GM19468 (cell line): ENCODE measurements around the gene RGP1.

Experiments used
- ATAC-seq: cut with Tn5 transposase; IDR thresholded peaks from one replicate; pipeline ENCODE4 v1.9.1; 2021; ENCODE audit warnings: mild to moderate bottlenecking, moderate library complexity, moderate number of reproducible peaks; ENCODE audit not compliant: unreplicated experiment; ENCODE audit errors: extremely low read depth

RGP1 gene

DNA sequence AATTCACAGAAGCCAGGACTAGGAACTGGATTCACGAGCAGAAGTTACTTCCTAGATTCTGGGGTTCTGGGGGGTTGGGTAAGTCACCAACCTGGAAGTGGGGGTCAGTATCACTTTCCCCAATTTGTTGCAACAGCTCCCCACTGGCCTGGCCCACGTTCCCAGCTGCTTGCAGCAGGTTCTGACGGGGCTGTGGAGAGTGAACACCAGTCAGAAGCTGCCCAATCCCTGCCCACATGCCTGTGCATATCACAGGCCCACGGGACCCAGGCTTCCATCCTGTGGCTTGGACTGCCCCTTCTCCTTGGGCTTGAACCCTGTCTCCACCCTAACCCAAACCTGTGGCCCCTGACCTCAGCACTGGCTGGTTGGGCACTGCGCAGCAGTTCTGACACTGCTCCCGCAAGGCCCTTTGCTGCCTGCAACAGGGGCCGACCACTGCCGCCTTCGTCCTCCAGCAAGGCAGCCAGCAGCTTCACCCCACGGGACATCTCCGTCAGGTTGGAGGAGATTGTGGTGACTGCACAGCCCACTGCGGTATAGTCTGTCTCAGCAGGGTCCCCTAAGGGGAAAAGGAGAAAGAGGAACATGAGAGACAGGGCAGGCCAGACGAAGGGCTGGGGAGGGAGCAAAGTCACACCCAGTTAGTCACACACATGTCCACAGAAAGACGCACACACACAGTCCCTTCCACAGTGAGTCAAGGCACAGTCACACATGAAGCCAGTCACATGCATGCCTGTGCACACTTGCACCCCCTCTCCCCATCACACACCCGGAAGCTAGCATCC, 30.2 kb upstream of the RGP1 start:
- ATAC-seq: no peak

DNA sequence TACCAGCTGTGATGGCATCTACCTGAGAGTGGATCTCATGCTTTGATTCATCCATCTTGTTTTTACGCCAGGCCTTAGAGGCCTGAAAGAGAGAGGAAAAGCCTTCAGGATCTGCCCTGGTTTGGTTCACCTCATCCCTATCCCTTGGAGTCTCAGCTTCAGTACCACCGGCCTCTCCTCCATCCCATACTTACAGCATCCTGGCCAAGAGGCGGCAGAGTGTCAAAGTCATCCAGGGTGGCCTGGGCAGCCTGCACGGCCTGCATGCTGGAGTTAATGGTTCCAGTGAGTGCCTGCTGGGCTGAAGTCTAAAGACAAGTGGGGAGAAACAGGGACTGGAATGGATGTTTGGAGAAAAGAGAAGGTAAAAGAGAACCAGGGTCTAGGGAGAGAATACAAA, 29.5 kb upstream of the RGP1 start:
- ATAC-seq: no peak

DNA sequence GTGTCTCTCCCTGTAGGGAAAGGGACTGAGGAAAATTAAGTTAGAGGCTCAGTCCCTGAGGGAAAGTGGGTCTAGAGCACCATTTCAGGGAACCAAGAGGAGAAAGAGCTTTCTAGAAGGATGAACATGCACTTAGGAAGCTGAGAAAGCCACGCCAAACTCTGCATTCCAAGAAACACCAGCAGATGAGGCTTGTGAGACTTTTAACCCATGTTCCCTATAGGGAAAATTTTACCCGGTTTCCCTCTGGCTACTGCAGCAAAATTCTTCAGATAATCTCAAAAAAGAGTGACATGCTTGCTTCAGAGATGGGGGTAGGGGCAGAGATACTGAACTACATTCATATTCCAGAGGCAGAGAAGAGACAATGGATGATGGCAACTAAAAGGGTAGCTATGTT, 25.7 kb upstream of the RGP1 start:
- ATAC-seq: no peak

DNA sequence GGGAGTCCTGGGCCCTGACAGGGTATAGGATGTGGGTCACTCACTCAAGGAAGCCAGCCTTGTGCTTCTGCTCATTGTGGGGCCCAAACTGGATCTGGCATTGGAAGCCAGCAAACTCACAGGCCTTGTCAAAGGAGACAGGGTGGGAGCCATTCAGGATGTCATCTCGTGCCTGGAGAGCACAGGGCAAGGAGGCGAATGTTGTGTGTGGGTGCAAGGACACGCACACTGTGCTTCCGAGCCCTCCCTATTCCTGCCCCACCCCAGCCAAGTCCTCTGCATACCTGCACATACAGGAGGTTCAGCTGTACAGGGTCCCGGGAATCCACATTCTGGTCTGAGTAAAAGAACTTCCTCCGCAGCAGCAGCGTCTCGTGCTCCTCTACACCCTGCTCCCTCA, 25.2 kb upstream of the RGP1 start:
- ATAC-seq: no peak

DNA sequence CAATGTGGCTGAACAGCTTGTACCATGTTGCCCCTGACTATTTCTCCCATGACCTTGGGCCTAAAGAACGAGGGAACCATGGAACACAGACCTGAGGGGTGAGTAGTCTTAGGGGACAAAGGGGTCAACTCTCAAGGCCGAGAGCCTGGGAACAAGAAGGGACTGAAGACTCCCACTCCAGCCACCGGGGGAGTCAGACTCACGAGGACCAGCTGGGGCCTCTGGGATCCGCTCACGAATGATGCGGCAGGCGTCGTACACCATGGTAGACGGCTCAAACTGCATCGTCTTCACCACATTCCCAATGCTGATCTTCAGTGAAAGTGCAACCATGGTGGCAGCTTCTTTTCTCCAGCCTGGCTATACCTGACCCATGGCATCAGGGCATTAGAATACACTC, 23.7 kb upstream of the RGP1 start:
- ATAC-seq: no peak

DNA sequence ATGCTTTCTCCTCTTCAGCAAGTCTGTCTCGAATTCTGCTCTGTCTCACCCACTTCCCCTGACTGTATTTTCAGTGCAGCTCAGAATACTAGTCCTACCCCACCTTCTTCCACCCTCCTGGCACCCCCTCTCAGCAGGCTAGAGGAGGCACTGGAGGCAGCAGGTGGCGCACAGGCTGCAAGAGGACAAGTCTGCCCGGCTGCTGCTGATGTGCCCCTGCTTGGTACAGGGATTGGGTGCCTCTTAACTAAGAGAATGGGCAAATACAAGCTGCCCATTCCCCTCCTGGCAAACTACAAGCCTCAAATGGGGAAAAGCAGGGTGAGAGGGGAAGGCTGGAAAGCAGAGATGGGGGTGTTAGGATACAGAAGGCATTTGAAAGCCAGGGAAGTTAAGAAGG, 22.2 kb upstream of the RGP1 start:
- no peak for ATAC-seq

DNA sequence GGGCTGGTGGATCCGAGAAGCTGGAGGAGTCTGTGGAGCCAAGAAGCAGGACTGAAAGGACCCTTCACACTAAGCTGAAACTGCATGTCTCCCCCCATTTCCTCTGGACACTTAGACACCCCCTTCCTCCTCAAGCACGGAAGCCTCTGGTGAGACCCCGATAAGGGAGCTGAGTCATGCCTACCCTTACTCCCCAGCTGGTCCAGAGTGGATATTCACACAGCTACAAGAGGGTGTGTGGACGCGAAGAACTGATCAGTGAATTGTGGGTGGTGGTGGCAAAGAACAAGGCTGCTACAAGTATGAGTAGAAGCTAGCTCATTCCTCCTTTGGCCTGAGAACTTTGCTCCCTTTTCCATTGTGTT, 21.4 kb upstream of the RGP1 start:
- no peak for ATAC-seq

DNA sequence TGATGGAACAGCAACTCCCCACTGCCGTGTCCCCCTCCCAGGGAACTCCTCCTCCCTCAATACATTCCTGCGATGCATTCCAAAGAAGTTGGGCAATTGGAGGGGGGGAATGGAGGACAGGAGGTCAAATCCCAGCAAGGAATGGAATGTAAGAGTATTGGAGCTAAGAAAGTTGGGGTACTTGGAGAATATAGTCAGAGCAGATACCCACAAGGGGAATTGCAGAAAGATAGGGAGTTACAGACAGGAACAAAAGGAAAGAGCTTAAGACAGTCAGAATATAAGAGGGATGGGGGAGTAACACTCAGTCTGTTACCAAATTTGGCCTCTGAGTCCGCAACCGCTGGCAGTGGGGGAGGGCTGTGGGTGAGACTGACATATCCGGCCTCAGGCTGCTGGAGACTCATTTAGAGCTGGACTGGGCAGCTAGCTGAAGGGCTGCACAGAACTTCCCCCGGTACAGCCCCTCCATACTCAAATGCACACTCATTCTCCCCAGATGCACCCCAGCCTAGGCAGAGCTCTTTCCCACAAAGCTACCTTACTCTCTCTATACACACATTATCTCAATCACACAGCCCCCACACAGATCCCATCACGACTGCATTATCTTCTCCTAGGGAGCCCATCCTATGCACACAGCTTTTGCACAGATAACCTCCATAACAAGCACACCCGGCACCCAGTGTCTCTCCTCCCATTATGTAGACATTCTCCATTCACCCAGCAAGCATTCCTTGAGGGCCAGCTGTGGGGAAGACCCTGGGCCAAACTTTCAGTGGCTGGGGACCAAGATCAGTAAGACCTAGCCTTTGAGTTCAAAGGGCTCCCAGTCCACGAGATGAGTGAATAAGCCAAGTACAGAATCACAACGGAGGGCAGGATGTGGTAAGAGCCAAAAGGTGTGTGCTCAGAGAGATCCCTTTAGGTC, 20.8 kb upstream of the RGP1 start:
- ATAC-seq: no peak

DNA sequence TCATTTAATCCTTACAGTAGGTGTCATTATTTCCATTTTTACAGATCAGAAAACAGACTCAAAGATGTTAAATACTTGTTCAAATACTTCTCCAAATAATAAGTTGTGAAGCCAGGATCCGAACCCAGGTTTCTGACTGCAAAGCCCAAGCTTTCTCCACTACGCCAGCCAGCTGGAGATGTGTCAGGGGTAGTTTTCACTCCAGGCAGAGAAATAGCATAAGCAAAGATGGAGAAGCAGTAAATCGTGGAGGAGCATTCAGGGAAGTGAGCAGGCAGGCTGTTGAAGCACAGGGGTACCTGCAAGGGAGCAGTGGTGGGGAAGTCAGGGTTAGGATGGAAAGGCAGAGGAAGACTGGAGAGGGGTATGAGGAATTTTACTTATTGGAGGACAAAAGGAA, 20.0 kb upstream of the RGP1 start:
- ATAC-seq: no peak

DNA sequence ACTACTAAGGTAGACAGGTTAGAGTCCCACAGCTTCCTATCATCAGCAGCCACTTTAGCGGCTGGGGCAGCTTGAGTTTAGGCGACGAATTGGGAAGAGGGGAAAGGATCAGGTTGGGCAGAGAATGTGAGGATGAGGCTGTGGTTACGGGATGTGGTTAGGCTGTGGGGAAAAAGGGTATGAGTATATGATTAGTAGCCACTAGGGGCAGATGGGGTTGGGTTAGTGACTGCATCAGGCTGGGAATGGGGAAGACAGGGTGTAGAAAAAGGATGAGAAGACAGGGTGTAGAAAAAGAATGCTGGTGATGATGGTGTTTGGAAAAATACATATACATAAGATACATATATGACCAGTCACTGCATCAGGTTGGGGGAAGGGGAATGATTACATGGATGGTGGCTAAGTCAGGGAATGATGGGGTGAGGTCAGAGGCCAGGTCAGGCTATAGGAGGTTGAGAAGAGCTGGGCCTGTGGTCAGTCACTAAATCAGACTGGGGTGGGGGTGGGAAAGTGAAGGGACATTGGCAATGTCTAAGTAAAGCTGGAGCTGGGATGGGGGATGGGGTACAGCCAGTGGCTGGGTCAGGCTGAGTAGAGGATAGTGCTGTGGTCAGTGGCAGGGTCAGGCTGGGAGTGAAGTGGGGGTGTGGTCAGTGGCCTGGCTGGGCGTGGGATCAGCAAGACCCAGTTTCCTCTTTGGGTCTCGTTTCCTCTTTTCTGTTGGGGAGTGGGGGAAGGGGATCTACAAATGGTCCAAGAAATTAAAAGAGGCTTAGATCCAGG, 19.2 kb upstream of the RGP1 start:
- ATAC-seq: no peak

DNA sequence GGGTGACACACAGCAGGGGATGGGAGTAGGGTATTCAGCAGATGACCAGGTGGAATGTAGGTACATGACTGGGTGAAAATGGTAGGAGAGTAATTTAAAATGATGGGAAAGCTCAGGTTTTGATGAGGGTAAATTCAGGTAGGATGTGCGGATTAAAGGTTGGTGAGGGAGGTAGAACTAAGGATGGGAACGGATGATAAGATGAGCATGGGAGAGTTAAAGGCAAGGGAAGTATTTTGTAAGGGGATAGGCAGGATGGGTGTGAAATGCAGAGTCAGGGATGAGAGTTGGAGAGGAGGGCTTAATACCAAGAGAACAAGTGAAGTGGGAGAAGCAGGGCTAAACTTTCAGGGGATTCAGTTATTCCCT, 18.6 kb upstream of the RGP1 start:
- no peak for ATAC-seq

DNA sequence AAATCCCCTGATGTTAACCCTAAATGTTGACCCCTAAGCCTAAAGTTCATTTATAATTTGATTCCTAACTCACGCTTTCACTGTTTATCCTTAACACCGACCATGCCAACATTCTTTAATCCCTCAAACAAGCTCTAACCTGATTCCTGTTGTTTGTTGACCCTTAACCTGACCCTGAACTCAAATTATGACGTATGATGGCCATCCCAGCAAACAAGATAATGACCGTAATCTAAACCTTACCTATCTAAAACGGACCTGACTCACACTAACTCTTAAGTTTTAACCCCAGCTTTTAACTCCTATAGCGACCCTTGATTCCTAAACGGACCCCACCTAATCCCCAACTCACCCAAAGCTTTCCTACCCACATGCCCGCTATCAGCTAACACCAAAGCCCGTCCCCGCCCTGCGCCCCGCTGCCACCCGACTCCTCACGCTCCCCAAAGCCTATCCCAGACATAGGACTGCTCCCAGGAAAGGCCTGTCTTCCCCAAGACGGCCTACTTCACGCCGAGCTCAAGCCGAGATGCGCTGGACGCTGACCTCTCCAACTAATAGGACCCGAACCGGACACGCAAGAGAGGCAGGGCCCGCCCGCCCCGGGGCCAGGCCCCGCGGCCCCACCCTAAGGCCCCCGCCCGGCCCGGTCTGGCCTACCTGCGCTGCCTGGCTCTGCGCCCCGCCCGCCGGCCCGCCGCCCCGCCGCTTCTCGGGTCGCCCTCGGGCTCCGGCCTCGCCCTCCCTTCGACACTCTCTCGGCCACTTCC, 17.5 kb upstream of the RGP1 start:
- ATAC-seq: no peak

DNA sequence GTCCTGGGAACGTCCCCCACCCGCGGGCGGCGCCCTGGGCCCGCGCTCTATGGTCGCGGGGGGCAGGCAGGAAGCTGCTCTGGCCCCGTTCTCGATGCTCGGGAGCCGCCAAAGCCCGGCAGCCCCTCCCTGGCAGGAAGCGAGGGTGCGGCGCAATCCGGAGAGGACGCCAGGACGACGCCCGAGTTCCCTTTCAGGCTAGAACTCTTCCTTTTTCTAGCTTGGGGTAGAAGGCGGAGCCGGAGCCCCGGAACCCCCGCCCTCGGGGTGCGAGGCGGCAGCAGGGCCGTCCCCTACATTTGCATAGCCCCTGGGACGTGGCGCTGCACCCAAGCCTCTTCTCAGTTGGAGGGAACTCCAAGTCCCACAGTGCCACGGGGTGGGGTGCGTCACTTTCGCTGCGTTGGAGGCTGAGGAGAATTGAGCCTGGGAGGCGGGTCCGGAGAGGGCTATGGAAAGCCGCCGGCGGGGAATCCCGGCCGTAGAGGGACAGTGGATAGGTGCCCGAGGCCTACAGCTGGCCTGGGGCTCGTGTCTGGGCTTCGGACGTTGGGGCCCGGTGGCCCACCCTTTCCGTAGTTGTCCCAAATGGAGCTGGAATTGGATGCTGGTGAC, 16.8 kb upstream of the RGP1 start, which contains the start of the genes CREB3 and TLN1:
Gene CREB3, plus strand, starts transcription at position 482 of the 615 bp plus-strand sequence. Its CDS starts 107 bp downstream, at position 589.
Gene TLN1, minus strand, starts transcription at position 11 of the 615 bp plus-strand sequence. CDS start 6,501 bp downstream, outside the sequence.
- peak; percentile 76 for ATAC-seq

DNA sequence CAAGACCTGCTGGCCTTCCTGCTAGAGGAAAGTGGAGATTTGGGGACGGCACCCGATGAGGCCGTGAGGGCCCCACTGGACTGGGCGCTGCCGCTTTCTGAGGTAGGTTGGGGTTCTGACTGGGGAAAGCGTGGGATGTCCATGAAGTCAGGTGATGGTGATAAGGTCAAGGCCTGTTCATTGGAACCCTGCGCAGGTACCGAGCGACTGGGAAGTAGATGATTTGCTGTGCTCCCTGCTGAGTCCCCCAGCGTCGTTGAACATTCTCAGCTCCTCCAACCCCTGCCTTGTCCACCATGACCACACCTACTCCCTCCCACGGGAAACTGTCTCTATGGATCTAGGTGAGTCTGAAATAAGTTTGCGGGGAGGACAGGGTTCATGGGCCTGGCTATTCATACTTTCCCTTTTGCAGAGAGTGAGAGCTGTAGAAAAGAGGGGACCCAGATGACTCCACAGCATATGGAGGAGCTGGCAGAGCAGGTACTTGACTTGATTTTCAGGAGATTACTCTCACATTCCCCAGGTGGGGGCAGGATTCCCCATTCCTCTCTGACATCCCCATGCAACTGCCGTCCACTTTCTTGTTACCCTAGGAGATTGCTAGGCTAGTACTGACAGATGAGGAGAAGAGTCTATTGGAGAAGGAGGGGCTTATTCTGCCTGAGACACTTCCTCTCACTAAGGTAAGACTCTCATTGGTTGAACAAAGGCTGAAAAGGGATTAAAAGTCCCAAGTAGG, 16.1 kb upstream of the RGP1 start:
- no peak for ATAC-seq

DNA sequence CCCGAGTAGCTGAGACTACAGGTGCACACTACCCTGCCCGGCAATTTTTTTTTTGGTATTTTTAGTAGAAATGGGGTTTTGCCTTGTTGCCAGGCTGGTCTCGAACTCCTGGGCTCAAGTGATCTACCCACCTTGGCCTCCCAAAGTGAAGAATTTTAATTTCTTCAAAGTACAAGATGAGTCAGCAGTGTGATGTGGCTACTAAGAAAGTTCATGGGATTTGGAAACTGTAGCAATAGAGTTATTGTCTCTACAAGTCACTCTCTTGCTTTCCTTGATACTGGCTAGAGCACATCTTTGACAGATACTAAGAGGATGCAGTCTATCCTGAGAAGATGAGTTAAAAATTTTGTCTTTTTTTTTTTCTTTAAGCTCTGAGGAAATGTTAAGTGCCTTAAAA, 15.0 kb upstream of the RGP1 start:
- no peak for ATAC-seq

DNA sequence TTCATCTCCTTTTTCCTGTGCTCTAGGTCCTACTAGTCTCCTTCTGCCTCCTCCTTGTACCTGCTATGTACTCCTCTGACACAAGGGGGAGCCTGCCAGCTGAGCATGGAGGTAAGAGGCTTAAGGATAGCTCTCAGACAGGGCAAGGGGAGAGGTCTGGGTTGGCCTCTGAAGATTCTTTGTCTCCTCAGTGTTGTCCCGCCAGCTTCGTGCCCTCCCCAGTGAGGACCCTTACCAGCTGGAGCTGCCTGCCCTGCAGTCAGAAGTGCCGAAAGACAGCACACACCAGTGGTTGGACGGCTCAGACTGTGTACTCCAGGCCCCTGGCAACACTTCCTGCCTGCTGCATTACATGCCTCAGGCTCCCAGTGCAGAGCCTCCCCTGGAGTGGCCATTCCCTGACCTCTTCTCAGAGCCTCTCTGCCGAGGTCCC, 12.9 kb upstream of the RGP1 start:
- no peak for ATAC-seq

DNA sequence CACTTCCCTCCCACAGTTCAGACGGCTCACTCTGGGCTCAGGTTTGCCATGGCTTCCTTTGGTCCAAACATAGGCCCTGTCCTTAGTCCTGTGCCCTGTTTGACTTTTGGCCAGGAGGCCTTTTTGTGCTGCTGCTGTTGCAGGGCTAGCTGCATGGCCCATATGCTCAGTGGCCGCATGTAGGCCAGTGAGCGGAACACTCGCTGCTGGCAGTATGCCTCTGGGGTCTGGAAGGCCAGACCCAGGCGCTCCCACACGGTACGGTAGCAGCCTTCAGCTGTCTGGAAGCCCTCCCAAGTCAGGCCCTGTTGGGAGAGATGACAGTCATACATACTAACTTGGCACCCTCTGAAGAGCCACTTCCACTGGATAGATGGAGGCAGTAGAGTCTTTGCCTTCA, 11.9 kb upstream of the RGP1 start:
- ATAC-seq: no peak

DNA sequence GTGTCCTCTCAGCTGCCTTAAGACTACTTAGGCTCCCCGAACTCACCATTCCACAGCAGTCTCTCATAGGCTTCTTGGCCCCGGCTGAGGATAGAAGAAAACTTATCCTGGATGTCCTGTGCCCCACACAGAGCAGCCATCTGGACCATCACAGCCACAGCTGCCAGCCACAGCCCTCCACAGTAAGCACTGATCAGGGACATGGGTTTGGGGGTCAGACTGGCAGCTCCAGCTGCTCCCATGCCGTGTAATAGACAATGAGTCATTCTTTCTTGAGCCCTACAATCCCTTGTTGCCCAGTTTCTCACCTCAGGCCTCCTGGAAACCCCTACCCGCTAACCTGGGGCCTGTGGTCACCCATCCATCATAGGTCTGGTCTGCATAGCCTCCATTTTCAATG, 10.9 kb upstream of the RGP1 start:
- ATAC-seq: no peak

DNA sequence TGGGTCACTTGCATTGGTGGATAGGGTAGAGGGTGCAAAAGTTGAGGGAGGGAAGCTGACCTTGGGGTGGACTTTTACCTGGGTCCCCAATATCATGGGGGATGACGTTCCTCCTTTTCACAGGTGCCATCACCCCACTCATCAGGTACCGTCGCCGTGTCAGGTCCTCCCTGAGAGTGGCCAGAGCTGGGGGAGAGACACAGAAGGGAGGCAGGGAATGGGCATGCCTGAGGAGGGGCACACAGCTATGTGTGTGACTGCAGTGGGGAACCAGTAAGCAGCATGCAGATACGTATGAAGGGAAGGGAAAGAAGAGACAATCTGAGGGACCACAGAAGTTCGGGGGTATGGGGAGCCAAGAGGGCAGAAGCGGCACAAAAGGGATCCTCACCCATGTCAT, 10.2 kb upstream of the RGP1 start:
- ATAC-seq: no peak
